Measurements from ENCODE around the gene ATP9A. TPM values are rescaled to one million over a fixed set of nuclear protein-coding genes. Genes with fewer than 3 reads are reported as not detected.

ATP9A gene
- total RNA-seq, 1 donor from 2014 or later = 23.1 TPM

DNA sequence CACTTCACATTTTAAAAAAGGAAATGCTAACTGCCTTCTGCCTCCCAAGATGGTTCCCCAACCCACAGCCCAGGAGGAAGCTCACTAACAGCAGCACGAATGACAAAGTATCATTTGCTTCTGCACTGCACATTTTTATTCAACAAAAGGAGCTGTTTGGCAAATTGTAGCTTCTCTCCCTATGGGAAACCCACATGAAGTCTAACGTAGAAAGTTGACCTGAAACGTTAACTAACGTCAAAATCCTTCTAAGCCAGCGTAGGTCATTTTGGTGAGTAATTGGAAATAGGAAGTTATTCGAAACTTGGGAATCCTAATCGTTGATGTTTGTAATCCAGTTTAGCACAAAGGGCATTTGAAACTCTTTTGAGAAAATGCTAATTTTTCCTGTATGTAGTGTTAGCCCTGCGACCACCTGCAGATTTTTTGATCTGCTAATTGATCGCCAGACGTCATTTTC is 31.2 kb upstream of the ATP9A start:
- Histone ChIP-seq H3K4me1 (peaks cover 23% of the 10 kb centered on the region), H3K36me3 (no peaks in the 10 kb centered on the region), H3K27me3 (ENCODE audit: low read depth) (peaks cover 47% of the 10 kb centered on the region), H3K4me3 (no peak overlapping the region), H3K27ac (no peak overlapping the region), H3K9me3 (no peaks in the 10 kb centered on the region)
- intact Hi-C loops (cut with DNase I) = no loop called here
- DNase-seq (no peak), ATAC-seq (no peak)
- no peak for TF ChIP-seq CTCF (IDR thresholded peaks at IDR 0.05)

DNA sequence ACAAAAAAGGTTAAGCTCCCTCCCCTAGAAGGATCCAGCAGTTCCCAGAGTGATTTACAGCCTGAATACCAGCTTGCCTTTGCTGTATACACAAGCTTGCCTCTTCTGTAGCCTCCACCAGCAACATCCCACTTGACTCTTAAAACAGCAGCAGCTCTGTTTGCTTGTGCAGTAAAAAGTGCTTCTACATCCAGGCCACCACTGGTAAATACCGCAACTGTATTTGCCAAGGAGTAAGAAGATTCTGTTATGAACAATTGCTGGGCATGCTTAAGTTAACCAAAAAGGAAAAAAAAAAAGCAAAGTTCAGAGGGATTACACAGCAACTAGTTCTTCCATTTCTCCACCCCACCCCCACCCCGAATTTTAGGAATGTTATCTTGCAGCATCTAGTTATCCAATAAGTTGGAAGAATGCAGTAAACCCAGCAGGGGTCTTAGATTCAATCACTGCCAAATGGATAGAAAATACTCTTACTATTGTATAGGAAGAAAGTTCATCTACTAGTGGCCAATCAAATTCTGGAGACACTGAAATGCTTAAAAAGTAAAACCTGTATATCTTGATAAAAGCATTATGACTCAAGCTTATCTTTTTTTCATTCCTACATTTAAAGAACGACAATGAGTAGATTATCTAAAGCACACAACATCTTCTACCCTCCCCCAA is 29.3 kb upstream of the ATP9A start:
- Histone ChIP-seq H3K9me3 (no peaks in the 10 kb centered on the region), H3K27me3 (ENCODE audit: low read depth) (peaks cover 41% of the 10 kb centered on the region), H3K4me1 (peaks cover 23% of the 10 kb centered on the region), H3K4me3 (no peak overlapping the region), H3K36me3 (no peaks in the 10 kb centered on the region), H3K27ac (no peak overlapping the region)
- ATAC-seq = no peak
- no peak for TF ChIP-seq CTCF (IDR thresholded peaks at IDR 0.05)
- intact Hi-C loops (cut with DNase I) = no loop called here
- no peak for DNase-seq

DNA sequence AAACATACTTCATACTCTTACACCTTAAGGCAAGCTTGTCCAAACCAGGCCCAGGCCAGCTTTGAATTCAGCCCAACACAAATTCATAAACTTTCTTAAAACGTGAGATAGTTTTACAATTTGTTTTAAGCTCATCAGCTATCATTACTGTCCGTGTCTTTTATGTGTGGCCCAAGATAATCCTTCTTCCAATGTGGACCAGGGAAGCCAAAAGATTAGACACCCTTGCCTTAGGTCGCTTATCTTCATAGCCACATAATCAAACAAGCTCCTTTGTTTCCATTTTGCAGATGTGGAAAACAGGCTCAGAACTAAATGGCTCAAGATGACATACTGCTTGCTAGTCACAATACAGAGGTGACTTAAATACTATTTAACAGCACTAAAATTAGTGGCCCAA is 28.1 kb upstream of the ATP9A start:
- Histone ChIP-seq H3K9me3 (no peaks in the 10 kb centered on the region), H3K36me3 (no peaks in the 10 kb centered on the region), H3K4me1 (peaks cover 21% of the 10 kb centered on the region), H3K27ac (no peak overlapping the region), H3K4me3 (no peak overlapping the region), H3K27me3 (ENCODE audit: low read depth) (peaks cover 32% of the 10 kb centered on the region)
- ATAC-seq = no peak
- TF ChIP-seq CTCF (IDR thresholded peaks at IDR 0.05) = no peak
- intact Hi-C loops (cut with DNase I) = no loop called here
- no peak for DNase-seq

DNA sequence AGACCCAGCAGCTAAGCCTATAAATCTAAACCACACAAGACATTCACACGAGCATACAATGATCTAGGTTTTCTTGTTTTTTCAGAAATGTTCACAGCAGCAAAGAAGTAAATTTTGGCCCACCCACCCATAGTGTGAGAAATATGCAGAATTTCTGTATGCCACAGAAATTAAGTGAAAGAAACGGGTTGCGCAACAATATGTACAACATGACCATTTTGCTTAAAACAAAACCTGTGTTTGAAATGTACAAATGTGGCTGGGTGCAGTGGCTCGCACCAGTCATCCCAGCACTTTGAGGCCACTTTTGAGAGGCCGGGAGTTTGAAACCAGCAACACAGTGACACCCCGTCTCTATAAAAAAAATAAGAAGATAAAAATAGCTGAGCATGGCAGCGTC is 24.8 kb upstream of the ATP9A start:
- intact Hi-C loops (cut with DNase I) = no loop called here
- Histone ChIP-seq H3K27me3 (ENCODE audit: low read depth) (no peaks in the 10 kb centered on the region), H3K27ac (no peak overlapping the region), H3K36me3 (no peaks in the 10 kb centered on the region), H3K4me1 (no peaks in the 10 kb centered on the region), H3K9me3 (no peaks in the 10 kb centered on the region), H3K4me3 (no peak overlapping the region)
- TF ChIP-seq CTCF (IDR thresholded peaks at IDR 0.05) = no peak
- DNase-seq (no peak), ATAC-seq (no peak)

DNA sequence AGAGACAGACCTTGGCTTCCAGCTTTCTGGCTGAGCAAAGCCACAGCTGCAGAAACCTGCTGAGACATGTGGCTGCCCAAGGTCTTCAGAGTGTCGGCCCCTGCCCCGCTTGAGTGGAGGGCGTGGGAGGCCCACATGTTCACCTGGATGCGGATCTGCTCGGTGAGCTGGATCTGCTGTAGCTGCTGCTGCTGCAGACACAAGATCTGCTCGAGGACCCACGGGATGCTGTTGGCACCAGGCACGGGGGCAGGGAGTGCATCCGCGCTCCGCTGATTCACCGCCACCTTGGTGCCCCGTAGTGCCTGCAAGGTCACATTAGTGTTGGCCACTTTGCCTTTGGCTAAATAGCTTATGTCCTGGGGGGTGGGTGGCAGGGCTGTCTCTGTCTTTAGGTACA is 23.4 kb upstream of the ATP9A start:
- intact Hi-C loops (cut with DNase I) = no loop called here
- TF ChIP-seq CTCF (IDR thresholded peaks at IDR 0.05) = no peak
- Histone ChIP-seq H3K9me3 (no peaks in the 10 kb centered on the region), H3K4me1 (no peaks in the 10 kb centered on the region), H3K36me3 (no peaks in the 10 kb centered on the region), H3K27ac (no peak overlapping the region), H3K27me3 (ENCODE audit: low read depth) (no peaks in the 10 kb centered on the region), H3K4me3 (no peak overlapping the region)
- ATAC-seq (no peak), DNase-seq (no peak)

Data from lower lobe of right lung (tissue), 2 donors.